TTC549 (cell line): ENCODE data around the gene HOXD8.

Source experiments
- FAIRE-seq: peaks from 2 replicates; lab custom pipeline; 2012; peaks lifted over from hg19 to GRCh38; lab: Jason Lieb, UNC

Gene HOXD8

DNA sequence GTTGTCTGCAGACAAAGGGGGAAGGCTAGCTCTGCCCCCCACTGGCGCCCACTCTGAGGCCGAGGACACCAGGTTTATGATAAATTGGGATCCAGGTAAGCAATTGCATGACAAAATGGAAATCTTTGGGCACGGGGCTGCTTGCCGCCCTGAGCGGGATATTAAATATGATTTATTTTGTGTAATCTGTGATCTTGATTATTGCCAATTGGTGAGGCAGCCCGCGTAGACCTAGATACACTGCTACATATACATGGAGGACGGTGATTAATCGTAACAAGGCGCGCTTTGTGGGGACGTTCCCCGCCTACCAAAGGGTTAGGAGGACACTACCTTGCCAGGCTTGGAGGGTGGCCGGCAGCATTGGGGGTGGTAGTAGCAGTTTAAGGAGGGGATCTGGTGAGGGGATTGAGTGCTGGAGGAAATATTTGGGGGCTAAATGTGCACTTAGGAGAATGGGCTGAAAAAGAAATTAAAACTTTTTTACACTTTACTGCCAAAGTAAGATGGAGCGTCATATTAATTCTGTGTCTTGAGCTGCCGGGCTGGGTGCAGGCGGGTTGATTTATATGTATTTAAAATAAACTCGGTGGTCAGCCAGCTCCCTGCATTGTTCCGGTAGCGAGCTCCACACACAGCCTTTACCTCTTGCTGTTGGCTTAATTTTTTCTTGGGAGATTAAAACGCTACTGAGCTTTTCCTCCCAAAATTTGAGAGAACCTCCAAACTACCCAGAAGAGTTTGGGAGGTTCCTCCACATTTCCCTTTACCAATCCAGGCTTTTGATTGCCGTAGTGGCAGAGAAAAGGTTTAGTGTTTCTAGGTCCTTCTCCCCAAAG is 31.7 kb downstream of the HOXD8 start:
- no peak for FAIRE-seq

DNA sequence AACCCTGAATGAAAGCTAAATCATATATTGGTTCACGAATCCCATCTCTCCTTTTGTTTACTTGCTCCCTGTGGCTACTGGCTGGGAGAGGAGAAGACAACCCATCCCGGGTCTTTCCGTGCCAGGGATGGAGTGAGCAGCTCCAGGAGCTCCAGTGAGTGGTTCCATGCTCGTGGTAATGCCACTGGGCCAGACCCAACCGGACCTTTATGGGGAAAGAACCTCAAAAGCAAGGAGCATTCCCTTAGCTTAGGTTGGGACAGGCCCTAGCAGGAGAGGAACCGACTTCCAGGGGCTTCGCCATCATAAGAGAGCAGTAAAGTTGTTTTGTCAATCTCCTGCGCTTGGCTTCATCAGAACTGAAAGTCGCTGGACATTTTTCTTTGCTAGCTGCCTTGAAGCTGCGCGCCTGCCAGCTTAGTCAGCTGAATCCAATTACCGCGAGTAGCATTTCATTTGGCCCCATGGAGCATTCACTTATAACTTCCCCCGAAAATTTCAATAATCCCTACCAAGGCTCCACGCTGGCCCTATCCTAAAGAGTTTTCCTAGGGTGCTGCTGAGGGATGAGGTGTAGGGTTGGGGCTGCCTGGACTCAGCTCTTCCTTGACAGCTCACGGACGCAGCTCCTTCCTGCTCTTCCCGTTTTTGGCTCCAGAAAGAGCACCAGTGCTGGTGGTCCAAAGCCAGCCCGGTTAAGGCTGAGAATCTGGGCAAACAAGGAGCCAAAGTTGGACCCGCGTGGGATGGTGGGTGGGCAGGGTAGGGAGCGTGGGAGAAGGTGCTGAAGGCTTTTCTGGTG is 32.5 kb downstream of the HOXD8 start:
- no peak for FAIRE-seq

DNA sequence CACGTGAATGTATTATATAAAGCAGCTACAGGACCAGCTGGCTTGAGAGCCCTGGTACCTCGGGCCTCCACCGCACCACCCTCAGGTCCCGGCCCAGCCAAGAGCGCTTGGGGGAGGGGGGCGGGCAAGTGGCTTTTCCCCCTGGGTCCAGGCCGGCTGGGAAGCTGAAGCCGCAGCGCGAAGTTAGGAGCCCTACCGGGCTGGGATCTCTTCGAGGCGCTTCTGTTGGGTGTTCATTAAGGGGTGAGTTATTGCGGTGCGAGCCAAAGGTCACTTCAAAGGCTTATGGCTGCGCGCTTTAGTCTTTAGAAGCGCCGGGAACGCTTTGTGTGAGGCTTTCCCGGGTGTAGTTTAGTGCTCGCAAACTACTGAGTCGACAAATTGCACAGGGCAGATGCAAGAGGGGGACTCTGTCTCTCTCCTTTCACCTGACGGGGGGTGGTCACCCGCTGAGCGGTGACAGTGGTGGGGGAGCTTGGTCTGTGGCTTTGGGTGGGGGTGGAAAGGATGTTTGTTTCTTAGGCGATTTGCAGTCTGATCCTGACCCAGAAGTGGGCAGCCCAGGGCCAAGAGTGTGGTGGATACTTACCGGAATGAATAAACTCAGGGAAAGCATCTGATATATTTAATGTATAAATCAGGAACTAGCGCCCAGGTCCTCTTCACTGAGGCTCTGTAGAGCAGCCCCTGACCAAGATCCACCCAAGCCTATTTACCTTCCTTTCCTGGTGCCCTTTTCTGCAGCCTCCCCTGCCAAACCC is 33.6 kb downstream of the HOXD8 start:
- FAIRE-seq, result no peak

DNA sequence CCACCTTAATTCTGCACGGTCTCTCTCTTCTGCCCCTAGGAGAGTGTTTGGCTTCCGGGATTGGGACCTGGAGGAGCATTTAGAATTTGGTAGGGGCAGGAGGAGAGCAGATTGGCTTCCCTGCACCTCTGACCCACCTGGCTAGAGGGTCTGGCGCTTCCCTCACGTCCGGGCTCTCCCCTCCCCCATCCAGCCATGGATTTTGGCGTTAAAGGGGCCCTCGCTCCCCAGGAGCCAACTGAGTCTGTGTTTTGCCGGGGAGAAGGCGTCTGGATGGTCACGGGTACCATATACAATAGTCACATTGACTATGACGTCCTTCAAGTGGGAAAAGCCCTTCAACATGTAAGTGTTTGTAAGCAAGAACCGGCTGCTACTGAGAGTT is 34.2 kb downstream of the HOXD8 start:
- FAIRE-seq, result no peak

DNA sequence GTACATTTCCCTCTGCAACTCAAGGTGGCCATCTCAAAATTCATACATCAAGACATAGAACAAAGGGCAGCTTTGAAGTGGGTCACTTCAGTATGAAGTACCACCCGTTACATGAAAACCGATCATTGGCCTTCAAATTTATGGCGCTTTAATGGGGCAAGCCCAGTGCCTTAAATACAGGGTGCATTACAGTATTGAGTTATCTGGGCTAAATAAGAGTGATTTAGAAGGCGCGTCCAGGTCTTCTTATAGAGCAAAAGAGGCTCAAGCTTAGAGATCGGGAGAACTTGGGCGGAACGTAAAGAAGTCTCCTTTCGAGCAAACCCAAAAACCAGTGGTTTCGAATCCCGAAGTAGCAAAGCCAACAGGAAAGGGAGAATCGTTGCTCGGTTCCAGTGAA is 34.7 kb downstream of the HOXD8 start:
- no peak for FAIRE-seq

DNA sequence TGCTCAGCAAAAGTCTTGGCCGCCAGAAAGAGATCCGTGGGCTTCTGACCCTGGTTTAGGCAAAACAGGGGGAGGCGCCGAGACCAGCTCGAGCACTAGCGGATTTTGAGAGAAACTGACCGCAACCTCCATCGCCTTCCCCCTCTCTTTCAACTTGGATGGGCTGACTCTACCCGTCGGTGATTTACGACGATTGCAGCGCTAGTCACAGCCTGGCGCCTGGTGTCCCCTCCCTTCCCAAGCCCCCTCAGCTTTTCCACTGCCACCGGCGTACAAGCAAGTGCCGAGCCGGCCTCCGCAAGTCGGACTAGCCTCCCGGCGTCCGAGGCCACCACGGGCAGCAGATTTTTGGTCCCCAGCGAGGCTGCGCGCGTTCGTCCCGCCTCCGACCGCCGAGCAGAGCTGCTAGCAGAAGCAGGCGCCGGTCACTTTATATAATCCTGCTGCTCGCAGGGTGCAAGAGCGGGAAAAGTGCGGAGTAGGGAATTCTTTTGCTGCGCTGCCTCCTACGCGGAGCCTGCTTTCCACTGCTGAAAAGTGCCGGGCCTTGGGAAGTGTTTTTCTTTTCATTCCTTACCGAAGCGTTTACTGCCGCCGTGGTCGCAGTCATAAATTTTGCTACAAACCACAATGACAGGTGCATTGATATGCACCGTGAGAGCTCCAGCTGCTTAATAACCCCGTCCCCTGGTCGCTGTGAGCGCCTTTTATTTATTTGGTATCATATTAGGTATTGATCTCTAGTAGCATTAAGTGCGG is 35.3 kb downstream of the HOXD8 start:
- no peak for FAIRE-seq

DNA sequence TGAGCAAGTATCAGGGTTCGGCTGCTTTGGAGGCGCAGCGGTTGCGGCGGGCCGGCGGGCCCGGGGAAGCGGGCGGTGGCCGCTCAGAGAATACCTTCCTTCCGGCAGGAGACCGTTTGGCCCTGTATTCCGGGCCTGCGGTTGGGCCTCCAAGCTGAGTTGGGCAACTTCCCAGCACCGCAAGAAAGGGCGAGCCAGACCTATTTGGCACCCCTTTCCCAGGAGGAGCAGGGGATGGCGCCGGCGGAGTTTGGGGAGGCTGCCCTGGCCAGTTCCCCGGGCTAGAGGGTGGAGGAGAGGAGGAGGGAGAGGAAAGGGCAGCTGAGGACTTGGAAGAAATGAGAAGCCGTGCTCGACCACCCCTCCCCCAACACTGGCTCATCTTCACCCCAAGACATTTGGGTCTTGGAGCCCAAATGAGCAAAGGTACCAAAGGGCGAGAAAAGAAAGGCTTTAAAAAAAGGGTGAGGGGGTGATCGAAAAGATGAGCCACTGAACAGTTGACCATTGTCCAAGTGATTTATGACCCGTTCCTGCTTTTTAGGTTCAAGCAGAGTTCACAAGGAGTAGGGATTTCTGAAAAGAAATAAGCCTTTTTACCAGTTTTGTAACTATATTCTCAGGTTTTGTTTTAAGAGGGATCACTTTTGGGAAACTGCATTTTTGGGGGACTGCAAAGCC is 36.0 kb downstream of the HOXD8 start:
- no peak for FAIRE-seq

DNA sequence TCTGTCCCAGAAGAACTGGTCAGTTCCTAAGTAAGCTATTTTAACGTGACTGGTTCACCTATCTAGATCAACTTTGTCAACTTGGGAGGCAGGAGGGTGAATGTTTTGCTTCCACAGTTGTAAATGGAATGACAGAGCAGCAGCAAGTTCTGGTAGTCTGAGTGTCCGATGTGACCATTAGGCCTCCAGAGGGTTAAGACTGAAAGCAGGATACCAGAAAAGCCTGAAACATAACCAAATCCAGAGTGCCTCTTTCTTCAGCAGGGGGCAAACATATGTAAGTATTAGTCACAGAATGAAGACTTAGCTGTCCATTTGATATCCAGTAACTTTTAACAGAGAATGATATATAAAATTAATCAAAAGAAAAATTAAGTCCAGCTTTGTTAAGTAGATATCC is 36.8 kb downstream of the HOXD8 start:
- no peak for FAIRE-seq

DNA sequence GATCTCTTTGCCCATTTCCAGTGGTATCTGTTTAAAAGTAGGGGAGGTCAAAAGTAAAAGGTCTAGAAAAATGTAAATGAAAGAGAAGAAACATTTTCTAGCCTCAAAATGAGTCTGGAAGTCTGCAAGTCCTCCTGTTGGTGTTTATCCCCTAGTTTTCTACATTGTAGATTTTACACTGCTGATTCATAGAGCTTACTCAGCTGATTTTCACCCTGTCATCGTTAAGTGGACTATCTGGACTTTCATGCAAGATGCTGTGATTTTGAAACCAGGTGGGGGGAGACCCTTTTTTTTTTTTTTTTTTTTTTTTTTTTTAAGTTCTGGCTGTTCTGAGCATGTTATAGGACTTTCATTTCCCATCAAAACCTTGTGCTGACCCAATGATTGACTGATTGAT is 37.9 kb downstream of the HOXD8 start:
- no peak for FAIRE-seq

DNA sequence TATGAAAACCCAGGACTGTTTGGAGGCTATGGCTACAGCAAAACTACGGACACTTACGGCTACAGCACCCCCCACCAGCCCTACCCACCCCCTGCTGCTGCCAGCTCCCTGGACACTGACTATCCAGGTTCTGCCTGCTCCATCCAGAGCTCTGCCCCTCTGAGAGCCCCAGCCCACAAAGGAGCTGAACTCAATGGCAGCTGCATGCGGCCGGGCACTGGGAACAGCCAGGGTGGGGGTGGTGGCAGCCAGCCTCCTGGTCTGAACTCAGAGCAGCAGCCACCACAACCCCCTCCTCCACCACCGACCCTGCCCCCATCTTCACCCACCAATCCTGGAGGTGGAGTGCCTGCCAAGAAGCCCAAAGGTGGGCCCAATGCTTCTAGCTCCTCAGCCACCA is 39.7 kb downstream of the HOXD8 start:
- no peak for FAIRE-seq

DNA sequence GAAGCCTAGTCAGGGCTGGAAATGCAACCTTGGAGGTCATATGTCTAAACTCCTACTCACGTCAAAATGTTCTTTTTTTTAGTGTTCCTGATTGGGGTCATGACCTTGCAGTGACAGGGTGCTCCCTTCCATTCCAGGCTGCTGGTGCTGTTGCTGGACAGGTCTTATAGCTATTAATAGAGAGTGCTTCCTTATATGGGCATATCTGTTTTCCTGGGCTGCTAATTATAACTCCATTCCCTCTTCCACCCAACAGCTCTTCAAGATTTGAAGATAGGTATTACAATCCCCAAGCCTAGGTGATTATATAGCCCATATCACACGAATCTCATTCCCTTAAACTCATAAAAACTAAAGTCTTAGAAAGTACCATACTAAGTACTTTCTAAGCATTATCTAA is 40.2 kb downstream of the HOXD8 start:
- no peak for FAIRE-seq

DNA sequence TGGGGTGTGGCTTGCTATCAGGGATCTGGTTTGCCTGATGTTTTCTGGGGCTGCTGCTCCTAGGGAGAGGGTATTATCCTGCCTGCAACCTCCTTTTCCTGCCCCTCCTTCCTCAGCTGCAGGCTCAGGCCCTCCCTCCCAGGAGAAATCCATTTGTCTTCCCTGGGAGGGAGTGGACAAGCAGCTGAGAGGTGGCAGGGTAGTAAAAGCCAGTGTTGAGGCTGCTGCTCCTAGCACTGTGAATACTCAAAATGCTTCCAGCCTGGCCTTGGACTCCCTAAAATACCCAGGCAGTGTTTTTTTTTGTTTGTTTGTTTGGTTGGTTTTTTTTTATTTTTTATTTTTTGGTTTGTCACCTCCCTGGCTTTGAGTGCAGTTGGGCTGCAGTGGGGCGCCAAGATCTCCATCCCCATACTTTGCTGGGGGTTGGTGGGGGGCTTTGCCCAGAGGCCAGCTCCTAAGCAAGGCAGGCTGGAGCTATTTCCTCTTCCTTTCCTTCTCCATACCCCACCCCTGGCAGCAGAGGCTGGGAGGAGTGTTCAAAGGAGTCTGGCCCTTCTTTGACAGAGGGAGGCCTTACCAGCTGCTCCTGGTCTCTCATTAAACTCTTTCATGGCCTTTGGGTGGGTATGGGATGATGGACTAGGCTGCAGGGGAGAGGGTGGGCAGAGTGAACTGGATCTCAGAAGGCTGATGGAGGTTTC is 41.2 kb downstream of the HOXD8 start:
- no peak for FAIRE-seq

DNA sequence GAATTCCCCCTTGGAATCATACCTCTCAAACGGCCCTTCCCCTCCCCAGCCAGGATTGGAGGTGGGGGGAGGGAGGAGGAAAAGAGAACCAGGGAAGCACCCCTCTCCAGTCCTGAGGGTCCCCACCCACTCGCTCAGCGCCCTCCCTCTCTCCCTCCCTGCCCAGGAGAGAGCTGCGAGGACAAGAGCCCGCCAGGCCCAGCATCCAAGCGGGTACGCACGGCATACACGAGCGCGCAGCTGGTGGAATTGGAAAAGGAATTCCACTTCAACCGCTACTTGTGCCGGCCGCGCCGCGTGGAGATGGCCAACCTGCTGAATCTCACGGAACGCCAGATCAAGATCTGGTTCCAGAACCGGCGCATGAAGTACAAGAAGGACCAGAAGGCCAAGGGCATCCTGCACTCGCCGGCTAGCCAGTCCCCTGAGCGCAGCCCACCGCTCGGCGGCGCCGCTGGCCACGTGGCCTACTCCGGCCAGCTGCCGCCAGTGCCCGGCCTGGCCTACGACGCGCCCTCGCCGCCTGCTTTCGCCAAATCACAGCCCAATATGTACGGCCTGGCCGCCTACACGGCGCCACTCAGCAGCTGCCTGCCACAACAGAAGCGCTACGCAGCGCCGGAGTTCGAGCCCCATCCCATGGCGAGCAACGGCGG is 42.0 kb downstream of the HOXD8 start:
- no peak for FAIRE-seq

DNA sequence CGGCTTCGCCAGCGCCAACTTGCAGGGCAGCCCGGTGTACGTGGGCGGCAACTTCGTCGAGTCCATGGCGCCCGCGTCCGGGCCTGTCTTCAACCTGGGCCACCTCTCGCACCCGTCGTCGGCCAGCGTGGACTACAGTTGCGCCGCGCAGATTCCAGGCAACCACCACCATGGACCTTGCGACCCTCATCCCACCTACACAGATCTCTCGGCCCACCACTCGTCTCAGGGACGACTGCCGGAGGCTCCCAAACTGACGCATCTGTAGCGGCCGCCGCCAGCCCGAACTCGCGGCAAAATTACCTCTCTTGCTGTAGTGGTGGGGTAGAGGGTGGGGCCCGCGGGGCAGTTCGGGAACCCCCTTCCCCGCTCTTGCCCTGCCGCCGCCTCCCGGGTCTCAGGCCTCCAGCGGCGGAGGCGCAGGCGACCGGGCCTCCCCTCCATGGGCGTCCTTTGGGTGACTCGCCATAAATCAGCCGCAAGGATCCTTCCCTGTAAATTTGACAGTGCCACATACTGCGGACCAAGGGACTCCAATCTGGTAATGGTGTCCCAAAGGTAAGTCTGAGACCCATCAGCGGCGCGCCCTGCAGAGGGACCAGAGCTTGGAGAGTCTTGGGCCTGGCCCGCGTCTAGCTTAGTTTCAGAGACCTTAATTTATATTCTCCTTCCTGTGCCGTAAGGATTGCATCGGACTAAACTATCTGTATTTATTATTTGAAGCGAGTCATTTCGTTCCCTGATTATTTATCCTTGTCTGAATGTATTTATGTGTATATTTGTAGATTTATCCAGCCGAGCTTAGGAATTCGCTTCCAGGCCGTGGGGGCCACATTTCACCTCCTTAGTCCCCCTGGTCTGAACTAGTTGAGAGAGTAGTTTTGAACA is 42.7 kb downstream of the HOXD8 start:
- no peak for FAIRE-seq

DNA sequence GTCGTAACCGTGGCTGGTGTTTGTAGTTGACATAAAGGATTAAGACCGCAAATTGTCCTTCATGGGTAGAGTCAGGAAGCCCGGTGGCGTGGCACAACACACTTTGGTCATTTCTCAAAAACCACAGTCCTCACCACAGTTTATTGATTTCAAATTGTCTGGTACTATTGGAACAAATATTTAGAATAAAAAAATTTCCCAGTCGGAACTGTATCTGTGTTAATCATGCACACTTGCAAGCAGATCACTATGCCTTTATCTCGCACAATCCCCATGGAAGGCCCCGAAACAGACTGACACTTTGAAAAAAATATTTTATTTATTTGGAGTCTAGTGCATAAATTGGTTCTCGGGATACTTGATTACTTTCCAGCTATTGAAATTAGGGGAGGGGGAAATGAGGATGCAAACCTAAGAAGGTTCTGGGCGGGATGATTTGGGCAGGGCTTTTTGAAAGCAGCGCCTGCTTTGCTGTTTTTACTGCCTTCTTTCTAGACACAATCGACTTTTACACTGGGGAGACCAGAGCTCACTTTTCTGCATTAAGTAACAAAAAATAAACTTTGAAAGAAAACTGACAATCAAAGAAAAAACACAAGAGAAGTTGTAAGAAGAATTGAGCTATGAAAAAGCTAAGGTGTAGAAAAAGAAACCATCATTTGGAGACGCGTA is 43.5 kb downstream of the HOXD8 start:
- FAIRE-seq, result no peak

DNA sequence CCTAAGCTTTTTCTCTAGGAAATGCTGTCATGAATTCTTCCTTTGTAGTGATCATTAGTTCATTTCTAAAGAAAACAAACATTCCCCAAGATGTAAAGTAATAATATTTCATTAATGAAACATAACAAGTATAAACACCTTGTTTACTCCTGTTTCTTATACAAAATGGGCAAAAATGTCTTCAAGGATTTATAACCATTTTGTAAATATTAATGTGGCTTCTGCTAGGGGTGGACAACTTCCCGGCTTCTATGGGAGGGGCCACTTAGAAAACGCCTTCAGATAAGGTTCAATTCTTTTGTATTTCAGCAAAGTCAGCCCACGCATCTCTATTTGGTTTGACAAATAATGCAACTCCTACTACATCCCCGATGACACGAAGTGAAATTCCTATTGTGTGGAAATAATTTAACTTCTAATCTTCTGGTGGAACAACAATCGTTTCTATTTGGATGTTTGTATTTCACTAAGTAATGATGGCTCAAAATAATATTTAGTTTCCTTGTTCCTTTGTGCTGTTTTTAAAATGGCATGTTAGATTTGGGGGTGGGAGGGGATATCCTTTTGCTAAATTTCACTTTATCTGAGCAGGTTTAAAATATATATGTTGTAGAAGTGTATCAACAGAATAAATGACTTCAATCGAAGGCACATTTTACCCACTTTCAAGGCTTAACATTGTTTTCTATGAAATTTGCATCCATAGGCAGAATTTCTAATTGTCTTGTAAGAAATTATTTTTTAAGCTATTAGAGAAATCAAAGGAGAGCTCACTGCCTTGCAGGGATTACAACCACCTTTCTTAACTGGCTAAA is 44.3 kb downstream of the HOXD8 start:
- no peak for FAIRE-seq

DNA sequence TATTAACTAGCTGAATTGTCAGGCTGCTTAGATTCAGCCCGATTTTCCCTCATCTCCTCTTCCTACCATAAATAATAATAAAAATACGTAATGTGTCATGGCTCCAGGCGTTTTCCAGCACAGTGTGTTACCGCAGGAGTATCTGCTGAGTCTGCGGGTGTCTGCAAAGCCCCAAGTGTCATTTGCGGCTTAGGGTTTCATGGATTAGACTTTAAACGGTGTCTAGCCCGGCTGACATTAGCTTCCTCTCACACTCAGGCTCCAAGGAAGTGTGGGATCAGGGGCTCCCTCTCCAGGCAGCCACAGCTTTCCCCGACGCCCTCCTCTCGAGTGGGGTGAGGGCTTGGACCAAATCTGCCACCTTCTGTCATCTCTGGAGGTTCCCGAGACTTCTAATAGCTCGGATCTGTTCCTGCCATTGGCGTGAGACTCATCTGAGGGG is 44.9 kb downstream of the HOXD8 start:
- no peak for FAIRE-seq
